Small intestine (tissue), 7 donors: ENCODE data around the gene ADAMTS16. TPM values are rescaled to one million over a fixed set of nuclear protein-coding genes. Genes with fewer than 3 reads are reported as not detected.
A peak's percentile ranks its signal among the peaks of the same experiment; 100 is the strongest.

ENCODE experiments used
- DNase-seq, 2 donors: peaks; one replicate each; pipeline versions ENCODE4 v3.0.0 to v3.0.0-alpha.2; 2013
- FAIRE-seq: peaks from 2 replicates; lab custom pipeline; 2012; peaks lifted over from hg19 to GRCh38; lab: Jason Lieb, UNC
- H3K27ac ChIP-seq, 3 donors: one replicate each; pipeline ENCODE4 v1.5.1; 2013; ENCODE audit warnings: low read length in 2 of 3, mild to moderate bottlenecking in 2 of 3, control low read depth in 1 of 3, inconsistent platforms in 1 of 3, low read depth in 1 of 3, moderate library complexity in 1 of 3
- H3K27me3 ChIP-seq, 3 donors: one replicate each; pipeline ENCODE4 v1.6.1; 2013; ENCODE audit warnings: low read length in 3 of 3, inconsistent platforms in 1 of 3; ENCODE audit not compliant: control insufficient read depth in 3 of 3, insufficient read depth in 3 of 3
- H3K36me3 ChIP-seq, 3 donors: one replicate each; pipeline ENCODE4 v1.6.1; 2013; ENCODE audit warnings: low read length in 3 of 3, inconsistent platforms in 1 of 3, low read depth in 1 of 3, mild to moderate bottlenecking in 1 of 3, moderate library complexity in 1 of 3; ENCODE audit not compliant: control insufficient read depth in 3 of 3, insufficient read depth in 2 of 3
- H3K4me1 ChIP-seq, 3 donors: one replicate each; pipeline ENCODE4 v1.6.1; 2013; ENCODE audit warnings: low read length in 2 of 3, inconsistent platforms in 1 of 3, low read depth in 1 of 3, mild to moderate bottlenecking in 1 of 3, moderate library complexity in 1 of 3; ENCODE audit not compliant: control insufficient read depth in 3 of 3, insufficient read depth in 2 of 3
- H3K4me3 ChIP-seq, 3 donors: one replicate each; pipeline ENCODE4 v1.5.1; 2013; ENCODE audit warnings: low read length in 3 of 3, control low read depth in 1 of 3, inconsistent platforms in 1 of 3, low read depth in 1 of 3, mild to moderate bottlenecking in 1 of 3, moderate library complexity in 1 of 3
- H3K9me3 ChIP-seq, 2 donors: one replicate each; pipeline ENCODE4 v1.6.1; 2013; ENCODE audit warnings: low read depth in 1 of 2, low read length in 1 of 2; ENCODE audit not compliant: control insufficient read depth in 2 of 2, insufficient read depth in 1 of 2
- WGBS, 3 donors: extraction: QIAGEN DNeasy Blood & Tissue Kit; methylation state at CpG; one replicate each; pipeline ENCODE4 v1.1.7; 2013; 5-methylcytosine and 5-hydroxymethylcytosine counted together
- polyA plus RNA-seq, 4 donors: library from polyadenylated mRNA; stranded (reverse) in 3 of 4; unstranded in 1 of 4; fragments of 200-250 nt in 3 of 4; fragments of 120-200 nt in 1 of 4; gene quantifications; one replicate each; pipeline versions ENCODE4 v1.2.1 to v1.2.3, GENCODE V29; 2013
- donor health status: healthy with polysubstance abuse.
- donor health status: control.
- donor health status: control.
- donor health status: Bipolar disorder and iron deficiency.
- donor health status: healthy.

The ADAMTS16 gene
- polyA plus RNA-seq, 4 donors, result 0.06 to 0.66 TPM; not detected in 2

- no peak for DNase-seq
- H3K4me3 ChIP-seq, result no peak overlapping the region
- peaks cover 0 to 4% (median 0%) of the 10 kb centered on the region in 3 donors for H3K27me3 ChIP-seq
- H3K9me3 ChIP-seq, result no peaks in the 10 kb centered on the region
- H3K4me1 ChIP-seq, result peaks cover 0 to 6% (median 0%) of the 10 kb centered on the region in 3 donors
- no peak for FAIRE-seq
- H3K27ac ChIP-seq, result no peak overlapping the region
- no peaks in the 10 kb centered on the region for H3K36me3 ChIP-seq
Measured at GRCh38 chr5:5348576-5348975, 208.4 kb downstream of the ADAMTS16 start.

DNA sequence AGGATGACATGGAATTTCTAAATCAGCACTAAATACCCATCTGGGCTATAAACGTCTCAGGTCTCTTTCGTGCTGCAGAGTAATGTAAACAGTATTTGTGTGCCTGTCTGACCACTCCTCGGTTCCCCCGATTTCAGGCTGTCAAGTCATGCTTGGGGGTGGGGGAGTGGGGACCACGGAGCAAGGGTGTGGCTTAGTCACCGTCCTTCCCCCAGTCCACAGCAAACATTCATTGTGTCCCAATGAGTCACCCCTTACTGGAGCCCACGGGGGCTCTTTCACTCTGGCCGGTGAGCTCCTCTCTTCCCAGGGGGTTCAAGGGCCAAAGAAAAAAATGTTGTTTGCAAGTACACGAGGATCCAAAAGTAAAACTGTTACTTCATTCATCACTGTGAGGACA lies 210.0 kb downstream of the ADAMTS16 start:
- no peak for DNase-seq
- Histone ChIP-seq H3K4me1 (peaks cover 0 to 6% (median 0%) of the 10 kb centered on the region in 3 donors), H3K36me3 (no peaks in the 10 kb centered on the region), H3K27ac (no peak overlapping the region), H3K9me3 (no peaks in the 10 kb centered on the region), H3K4me3 (no peak overlapping the region), H3K27me3 (peaks cover 0 to 4% (median 0%) of the 10 kb centered on the region in 3 donors)
- FAIRE-seq, result no peak
- 30 to 37% (median 31%) methylated on average over 9 of the region's 9 CpGs for WGBS, 3 donors

GRCh38 chr5:5351288-5351979 lies 211.3 kb downstream of the ADAMTS16 start:
- FAIRE-seq, result no peak
- peak in 1 of 2 donors; percentile 39 for DNase-seq
- no peaks in the 10 kb centered on the region for H3K9me3 ChIP-seq
- no peak overlapping the region for H3K4me3 ChIP-seq
- H3K27me3 ChIP-seq, result peaks cover 0 to 4% (median 0%) of the 10 kb centered on the region in 3 donors
- H3K4me1 ChIP-seq, result peaks cover 0 to 6% (median 0%) of the 10 kb centered on the region in 3 donors
- no peaks in the 10 kb centered on the region for H3K36me3 ChIP-seq
- 61 to 74% (median 68%) methylated on average over 14 of the region's 14 CpGs for WGBS, 3 donors
- no peak overlapping the region for H3K27ac ChIP-seq

- no peaks in the 10 kb centered on the region for H3K36me3 ChIP-seq
- no peak overlapping the region for H3K4me3 ChIP-seq
- WGBS, 3 donors, result 93 to 97% (median 97%) methylated on average over 18 of the region's 18 CpGs
- H3K27me3 ChIP-seq, result peaks cover 0 to 4% (median 0%) of the 10 kb centered on the region in 3 donors
- H3K9me3 ChIP-seq, result no peaks in the 10 kb centered on the region
- H3K27ac ChIP-seq, result no peak overlapping the region
- DNase-seq (no peak), FAIRE-seq (no peak)
- peaks cover 0 to 6% (median 0%) of the 10 kb centered on the region in 3 donors for H3K4me1 ChIP-seq
Measured at GRCh38 chr5:5352675-5353074, 212.5 kb downstream of the ADAMTS16 start.

- H3K4me1 ChIP-seq, result peaks cover 0 to 6% (median 0%) of the 10 kb centered on the region in 3 donors
- FAIRE-seq, result no peak
Measured at GRCh38 chr5:5353681-5354080, 213.6 kb downstream of the ADAMTS16 start.

GRCh38 chr5:5356765-5357164 lies 216.6 kb downstream of the ADAMTS16 start:
- Histone ChIP-seq H3K4me1 (peaks cover 0 to 7% (median 0%) of the 10 kb centered on the region in 3 donors), H3K4me3 (no peak overlapping the region), H3K27me3 (no peaks in the 10 kb centered on the region), H3K9me3 (no peaks in the 10 kb centered on the region), H3K36me3 (no peaks in the 10 kb centered on the region), H3K27ac (no peak overlapping the region)
- DNase-seq (no peak), FAIRE-seq (no peak)

More at GRCh38 chr5:5353681-5354080, 213.6 kb downstream of the ADAMTS16 start:
- Histone ChIP-seq H3K4me3 (no peak overlapping the region), H3K27me3 (peaks cover 0 to 4% (median 0%) of the 10 kb centered on the region in 3 donors), H3K27ac (no peak overlapping the region), H3K36me3 (no peaks in the 10 kb centered on the region), H3K9me3 (no peaks in the 10 kb centered on the region)
- no peak for DNase-seq
- WGBS, 3 donors, result 81 to 84% (median 84%) methylated on average over 10 of the region's 10 CpGs

- Histone ChIP-seq H3K9me3 (no peaks in the 10 kb centered on the region), H3K4me3 (no peak overlapping the region), H3K27ac (no peak overlapping the region), H3K27me3 (no peaks in the 10 kb centered on the region), H3K36me3 (no peaks in the 10 kb centered on the region), H3K4me1 (peaks cover 0 to 7% (median 0%) of the 10 kb centered on the region in 3 donors)
- WGBS, 3 donors, result 82 to 89% (median 89%) methylated on average over 9 of the region's 9 CpGs
- DNase-seq (no peak), FAIRE-seq (no peak)
Measured at GRCh38 chr5:5359618-5360017, 219.5 kb downstream of the ADAMTS16 start.

DNA sequence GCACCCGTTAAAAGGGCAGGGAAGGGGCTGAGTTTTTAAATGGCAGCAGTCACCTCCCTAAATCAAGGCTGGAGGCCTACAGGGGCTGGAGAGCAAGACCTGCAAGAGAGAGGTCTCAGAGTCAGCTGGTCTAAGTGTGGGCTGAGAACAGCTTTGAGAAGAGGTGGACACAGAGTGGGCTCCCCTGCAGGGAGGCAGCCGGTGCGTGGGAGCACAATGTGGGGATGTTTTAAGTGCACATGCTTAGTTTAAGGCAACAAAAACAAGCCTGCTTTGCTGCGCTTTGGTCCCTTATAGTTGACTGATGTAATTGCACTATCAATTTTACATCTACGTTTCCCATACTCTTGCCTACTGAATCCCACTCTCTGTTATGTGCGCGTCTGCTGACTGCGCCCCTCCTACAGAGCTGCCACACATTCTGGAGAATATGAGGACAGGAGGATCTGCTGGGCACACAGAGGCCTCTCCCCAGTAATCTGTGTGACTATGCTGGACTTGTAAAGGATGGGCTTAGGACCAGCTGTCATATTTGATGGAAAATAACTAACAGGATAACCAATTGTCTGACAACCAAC lies 220.3 kb downstream of the ADAMTS16 start:
- Histone ChIP-seq H3K36me3 (no peaks in the 10 kb centered on the region), H3K27ac (peak overlapping the region in 1 of 3 donors; percentile 17), H3K9me3 (no peaks in the 10 kb centered on the region), H3K27me3 (no peaks in the 10 kb centered on the region), H3K4me1 (peaks cover 0 to 7% (median 0%) of the 10 kb centered on the region in 3 donors), H3K4me3 (no peak overlapping the region)
- 87 to 91% (median 89%) methylated on average over 8 of the region's 8 CpGs for WGBS, 3 donors
- FAIRE-seq (no peak), DNase-seq (no peak)
